IgD-negative memory B cell (primary cell): Measurements from ENCODE around the gene PRDM13. TPM values are rescaled to one million over a fixed set of nuclear protein-coding genes. Genes with fewer than 3 reads are reported as not detected.
A peak's percentile ranks its signal among the peaks of the same experiment; 100 is the strongest.
"Not testable (repeated sequence)": the region's sequence is repeated elsewhere in the genome, so short reads cannot be mapped to it uniquely, and the experiment has no call there.

Experiments
- H3K27ac Mint-ChIP-seq, 3 donors: one replicate each; pipeline ENCODE4 v1.8.0; 2020 to 2022; ENCODE audit warnings: mild to moderate bottlenecking in 3 of 3, mixed read lengths in 3 of 3, moderate library complexity in 1 of 3
- H3K27me3 Mint-ChIP-seq: one replicate; pipeline ENCODE4 v1.8.0; 2021; ENCODE audit warnings: mixed read lengths
- H3K36me3 Mint-ChIP-seq: one replicate; pipeline ENCODE4 v1.8.0; 2020; ENCODE audit warnings: mild to moderate bottlenecking, mixed read lengths
- H3K4me1 Mint-ChIP-seq, 3 donors: one replicate each; pipeline ENCODE4 v1.8.0; 2020 to 2022; ENCODE audit warnings: mixed read lengths in 3 of 3, mild to moderate bottlenecking in 1 of 3
- H3K4me3 Mint-ChIP-seq, 4 donors: one replicate each; pipeline ENCODE4 v1.8.0; 2020 to 2022; ENCODE audit warnings: mild to moderate bottlenecking in 4 of 4, mixed read lengths in 4 of 4, moderate library complexity in 3 of 4
- H3K9me3 Mint-ChIP-seq, 3 donors: one replicate each; pipeline ENCODE4 v1.8.0; 2020 to 2021; ENCODE audit warnings: mixed read lengths in 3 of 3, mild to moderate bottlenecking in 1 of 3
- polyA plus RNA-seq: library from polyadenylated mRNA; unstranded; fragments of 300-500 nt; fragmentation: Illumina TruSeq; gene quantifications from one replicate; pipeline ENCODE4 v1.2.3, GENCODE V29; 2021

The PRDM13 gene
- polyA plus RNA-seq, 1 donor from 2014 or later = not detected

DNA sequence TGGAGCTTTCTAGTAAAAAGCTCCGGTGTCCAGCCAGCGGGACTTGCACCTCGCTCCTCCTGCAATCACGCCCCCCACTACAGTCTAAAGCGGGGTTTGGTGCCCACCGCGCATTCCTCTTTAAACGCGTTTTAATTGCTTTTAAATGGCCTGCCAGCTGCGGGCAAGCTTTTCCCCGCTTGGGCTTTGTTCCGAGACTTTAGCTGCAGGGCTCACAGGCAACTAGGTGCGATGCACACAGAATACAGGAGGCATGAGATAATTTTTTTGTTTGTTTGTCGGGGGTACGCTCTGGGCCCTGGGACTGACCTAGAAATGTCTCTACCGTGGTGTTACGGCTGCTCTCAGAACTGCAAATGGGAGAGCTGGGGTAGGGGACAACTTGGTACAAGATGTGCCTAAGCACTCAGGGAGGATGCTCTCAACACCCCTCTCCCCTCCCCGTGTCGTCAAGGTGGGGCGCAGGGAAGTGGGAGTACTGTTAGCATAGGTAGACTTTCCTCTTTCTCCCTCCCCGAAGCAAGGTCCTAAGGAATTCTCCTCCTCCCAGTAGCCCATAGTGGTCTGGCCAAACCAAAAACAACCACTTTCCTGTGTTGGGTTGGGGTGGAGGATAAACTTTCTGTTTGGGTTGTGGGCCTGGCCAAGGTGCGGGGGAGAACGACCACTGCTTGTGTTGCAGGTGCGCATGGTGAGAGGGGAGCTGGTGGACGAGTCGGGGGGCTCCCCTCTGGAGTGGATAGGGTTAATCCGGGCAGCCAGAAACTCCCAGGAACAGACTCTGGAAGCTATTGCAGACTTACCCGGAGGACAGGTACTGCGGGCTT lies 1.6 kb downstream of the PRDM13 start:
- Mint-ChIP-seq H3K27me3 (peaks cover 79% of the 10 kb centered on the region), H3K4me3 (peak overlapping the region in 3 of 4 donors; percentile 12 to 68 (median 62)), H3K9me3 (peaks cover 0 to 7% (median 4%) of the 10 kb centered on the region in 3 donors), H3K36me3 (peaks cover 2% of the 10 kb centered on the region), H3K27ac (peak overlapping the region; percentile 67 to 91 (median 91)), H3K4me1 (peaks cover 5 to 34% (median 11%) of the 10 kb centered on the region in 3 donors)

GRCh38 chr6:99608886-99609482 lies 2.4 kb downstream of the PRDM13 start:
- H3K4me1 Mint-ChIP-seq = peaks cover 5 to 33% (median 11%) of the 10 kb centered on the region in 3 donors
- peaks cover 74% of the 10 kb centered on the region for H3K27me3 Mint-ChIP-seq
- H3K27ac Mint-ChIP-seq = peak overlapping the region; percentile 41 to 91 (median 69)
- H3K36me3 Mint-ChIP-seq = peaks cover 2% of the 10 kb centered on the region
- H3K9me3 Mint-ChIP-seq = peaks cover 0 to 7% (median 4%) of the 10 kb centered on the region in 3 donors
- H3K4me3 Mint-ChIP-seq = peak overlapping the region in 1 of 4 donors; percentile 57

DNA sequence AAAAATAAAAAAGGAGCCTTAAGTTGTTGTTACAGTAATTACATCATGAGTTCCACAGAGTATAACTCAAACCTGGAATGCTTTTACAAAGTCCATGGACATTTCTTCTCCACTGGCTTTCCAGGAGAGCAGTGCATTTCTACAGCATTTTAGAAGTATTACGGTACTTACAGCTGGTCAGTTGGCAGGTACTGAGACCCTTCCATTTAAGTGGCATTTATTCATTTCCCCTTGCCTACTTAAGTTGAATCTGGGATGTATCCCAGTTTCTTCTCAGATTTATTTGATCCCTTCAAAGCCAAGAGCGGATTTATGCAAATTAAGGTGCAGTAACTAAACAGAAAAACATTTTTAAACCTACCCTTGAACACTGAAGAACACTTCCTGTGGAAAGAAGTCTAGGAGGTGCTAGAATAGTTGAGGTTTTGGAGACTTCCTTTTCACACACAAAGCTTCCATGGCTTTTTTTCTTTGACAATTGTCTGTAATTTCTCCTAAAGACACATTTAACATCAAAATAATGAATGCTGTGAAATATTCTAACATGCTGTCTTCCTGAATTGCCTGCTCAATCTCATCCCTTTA lies 3.4 kb downstream of the PRDM13 start:
- Mint-ChIP-seq H3K4me3 (peak overlapping the region in 1 of 4 donors; percentile 81), H3K27ac (peak overlapping the region in 2 of 3 donors; percentile 45 to 88), H3K36me3 (peaks cover 2% of the 10 kb centered on the region), H3K27me3 (peaks cover 72% of the 10 kb centered on the region), H3K9me3 (peaks cover 0 to 7% (median 4%) of the 10 kb centered on the region in 3 donors), H3K4me1 (peaks cover 8 to 31% (median 15%) of the 10 kb centered on the region in 3 donors)

DNA sequence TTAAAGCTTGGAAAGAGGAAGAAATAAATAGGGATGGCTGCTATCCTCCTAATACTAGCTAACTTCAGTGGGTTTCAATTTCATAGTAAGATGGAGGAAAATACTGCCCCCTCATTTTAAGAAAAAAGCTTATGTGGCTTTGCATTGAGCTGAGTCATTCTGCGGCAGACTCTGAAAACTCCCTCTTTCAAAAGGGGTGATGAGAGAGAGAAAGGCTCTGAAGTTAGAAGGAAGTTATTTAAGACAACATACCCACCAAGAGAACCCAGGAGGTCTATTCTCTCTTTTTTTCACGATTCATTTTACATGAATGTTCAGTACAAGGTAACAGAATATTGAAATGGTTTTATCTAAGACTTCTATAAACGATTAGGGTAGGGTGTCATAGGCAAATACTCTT lies 4.5 kb downstream of the PRDM13 start:
- Mint-ChIP-seq H3K36me3 (peaks cover 2% of the 10 kb centered on the region), H3K4me1 (peaks cover 8 to 31% (median 16%) of the 10 kb centered on the region in 3 donors), H3K27me3 (peaks cover 64% of the 10 kb centered on the region), H3K27ac (peak overlapping the region in 2 of 3 donors; percentile 39 to 88), H3K4me3 (peak overlapping the region in 1 of 4 donors; percentile 81), H3K9me3 (peaks cover 0 to 6% (median 4%) of the 10 kb centered on the region in 3 donors)

GRCh38 chr6:99612551-99613408 lies 6.1 kb downstream of the PRDM13 start:
- Mint-ChIP-seq H3K27ac (peak overlapping the region; percentile 53 to 77 (median 70)), H3K27me3 (peaks cover 65% of the 10 kb centered on the region), H3K4me1 (peaks cover 8 to 32% (median 16%) of the 10 kb centered on the region in 3 donors), H3K4me3 (peak overlapping the region; percentile 23 to 81 (median 44)), H3K36me3 (no peaks in the 10 kb centered on the region), H3K9me3 (peaks cover 0 to 4% (median 4%) of the 10 kb centered on the region in 3 donors)

- H3K9me3 Mint-ChIP-seq = peaks cover 0 to 4% (median 4%) of the 10 kb centered on the region in 3 donors
- H3K27me3 Mint-ChIP-seq = peaks cover 62% of the 10 kb centered on the region
- no peak overlapping the region for H3K27ac Mint-ChIP-seq
- H3K36me3 Mint-ChIP-seq = no peaks in the 10 kb centered on the region
- peaks cover 8 to 29% (median 16%) of the 10 kb centered on the region in 3 donors for H3K4me1 Mint-ChIP-seq
- H3K4me3 Mint-ChIP-seq = peak overlapping the region in 1 of 4 donors; percentile 69
Observed at GRCh38 chr6:99613409-99613704, 6.7 kb downstream of the PRDM13 start.

- Mint-ChIP-seq H3K4me1 (peaks cover 8 to 28% (median 16%) of the 10 kb centered on the region in 3 donors), H3K27me3 (peaks cover 60% of the 10 kb centered on the region), H3K4me3 (peak overlapping the region; percentile 69 to 87 (median 81)), H3K36me3 (no peaks in the 10 kb centered on the region), H3K9me3 (peaks cover 0 to 4% (median 4%) of the 10 kb centered on the region in 3 donors), H3K27ac (peak overlapping the region in 2 of 3 donors; percentile 25 to 93)
Observed at GRCh38 chr6:99613705-99614429, 7.2 kb downstream of the PRDM13 start.

DNA sequence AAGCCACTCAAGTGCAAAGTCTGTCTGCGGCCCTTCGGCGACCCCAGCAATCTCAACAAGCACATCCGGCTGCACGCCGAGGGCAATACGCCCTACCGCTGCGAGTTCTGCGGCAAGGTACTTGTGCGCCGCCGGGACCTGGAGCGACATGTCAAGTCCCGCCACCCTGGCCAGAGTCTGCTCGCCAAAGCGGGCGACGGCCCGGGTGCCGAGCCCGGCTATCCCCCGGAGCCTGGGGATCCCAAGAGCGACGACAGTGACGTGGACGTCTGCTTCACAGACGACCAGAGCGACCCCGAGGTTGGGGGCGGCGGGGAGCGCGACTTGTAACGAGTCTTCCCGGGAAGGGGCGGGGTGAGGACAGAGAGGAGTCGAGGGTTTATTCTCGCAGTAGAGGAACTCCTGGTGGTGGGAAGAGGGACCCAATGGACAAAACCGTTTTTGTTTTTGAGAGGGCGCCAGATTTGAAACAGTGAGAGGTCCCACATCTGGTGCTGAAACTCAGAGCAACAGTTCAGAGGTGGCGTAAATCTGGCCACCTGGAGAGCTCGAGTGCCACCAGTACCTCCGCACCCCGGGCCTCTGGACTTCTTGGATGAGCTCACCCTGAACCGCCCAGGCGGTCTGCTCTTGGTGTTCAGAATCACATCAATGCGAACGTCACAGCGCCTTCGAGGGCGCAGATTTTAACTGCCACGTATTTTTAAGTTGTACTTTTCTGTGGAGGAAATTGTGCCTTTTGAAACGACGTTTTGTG lies 8.0 kb downstream of the PRDM13 start:
- H3K36me3 Mint-ChIP-seq = no peaks in the 10 kb centered on the region
- peaks cover 8 to 23% (median 16%) of the 10 kb centered on the region in 3 donors for H3K4me1 Mint-ChIP-seq
- H3K27me3 Mint-ChIP-seq = peaks cover 59% of the 10 kb centered on the region
- H3K4me3 Mint-ChIP-seq = peak overlapping the region; percentile 69 to 87 (median 81)
- H3K9me3 Mint-ChIP-seq = no peaks in the 10 kb centered on the region
- peak overlapping the region; percentile 39 to 93 (median 86) for H3K27ac Mint-ChIP-seq

- no peak overlapping the region for H3K27ac Mint-ChIP-seq
- H3K9me3 Mint-ChIP-seq = no peaks in the 10 kb centered on the region
- peaks cover 6 to 11% (median 8%) of the 10 kb centered on the region in 3 donors for H3K4me1 Mint-ChIP-seq
- H3K4me3 Mint-ChIP-seq = no peak overlapping the region
- H3K36me3 Mint-ChIP-seq = no peaks in the 10 kb centered on the region
- H3K27me3 Mint-ChIP-seq = peaks cover 55% of the 10 kb centered on the region
Observed at GRCh38 chr6:99617131-99617530, 10.5 kb downstream of the PRDM13 start.

DNA sequence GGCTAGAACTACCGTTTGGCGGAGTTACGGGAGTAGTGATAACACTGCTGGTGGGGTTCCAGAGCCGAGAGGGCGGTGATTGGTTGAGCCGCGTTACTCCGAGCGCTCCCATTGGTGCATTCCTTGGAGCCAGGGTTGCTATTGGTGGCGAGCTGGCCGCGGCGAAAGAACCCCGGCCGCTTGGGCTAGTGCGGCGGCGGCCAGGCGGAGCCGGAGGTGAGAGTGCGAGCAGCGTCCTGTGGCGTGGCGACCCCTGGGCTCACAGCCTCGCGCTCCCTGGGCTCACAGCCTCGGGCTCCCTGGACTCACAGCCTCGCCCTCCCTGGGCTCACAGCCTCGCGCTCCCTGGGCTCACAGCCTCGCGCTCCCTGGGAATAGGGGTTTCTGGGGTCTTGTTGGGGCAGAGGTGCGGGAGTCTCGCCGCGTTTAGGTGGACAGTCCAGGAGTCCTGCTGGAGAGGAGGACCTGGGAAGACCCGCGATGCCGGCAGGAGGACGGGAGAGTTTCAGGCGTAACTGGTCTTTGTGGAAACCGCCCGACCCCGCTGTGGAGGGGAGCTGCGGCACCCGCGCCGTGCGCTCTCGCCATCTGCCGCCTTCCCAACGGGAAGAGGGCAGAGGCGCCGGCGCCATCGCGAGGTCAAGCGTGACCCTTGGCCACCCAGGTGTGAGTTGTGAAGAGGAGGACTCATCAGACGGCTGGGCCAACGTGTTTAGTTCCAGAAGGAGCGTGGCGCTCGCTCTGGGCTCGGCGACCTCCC lies 12.2 kb downstream of the PRDM13 start:
- no peaks in the 10 kb centered on the region for H3K9me3 Mint-ChIP-seq
- H3K27me3 Mint-ChIP-seq = peaks cover 65% of the 10 kb centered on the region
- peaks cover 2 to 11% (median 8%) of the 10 kb centered on the region in 3 donors for H3K4me1 Mint-ChIP-seq
- H3K36me3 Mint-ChIP-seq = no peaks in the 10 kb centered on the region
- peak overlapping the region in 2 of 3 donors; percentile 44 to 90 for H3K27ac Mint-ChIP-seq
- no peak overlapping the region for H3K4me3 Mint-ChIP-seq

DNA sequence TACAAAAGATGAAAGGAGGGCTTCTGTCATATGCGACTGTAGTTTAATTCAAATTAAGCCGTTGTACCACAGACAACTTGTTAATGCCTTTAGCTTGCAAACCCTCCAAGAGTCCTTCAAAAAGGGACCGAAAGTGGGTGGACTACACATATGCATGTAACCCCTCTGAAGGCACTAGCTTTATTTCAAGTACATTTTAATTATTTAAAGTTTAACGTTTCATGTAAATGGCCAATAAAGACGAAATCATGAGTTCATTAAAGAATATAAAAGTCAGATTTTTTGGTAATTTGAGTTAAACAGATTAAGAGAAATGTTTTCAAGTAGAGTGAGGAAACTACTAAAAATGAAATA lies 12.8 kb downstream of the PRDM13 start:
- no peak overlapping the region for H3K27ac Mint-ChIP-seq
- H3K27me3 Mint-ChIP-seq = peaks cover 65% of the 10 kb centered on the region
- H3K4me1 Mint-ChIP-seq = peaks cover 2 to 11% (median 8%) of the 10 kb centered on the region in 3 donors
- no peak overlapping the region for H3K4me3 Mint-ChIP-seq
- H3K36me3 Mint-ChIP-seq = no peaks in the 10 kb centered on the region
- H3K9me3 Mint-ChIP-seq = no peaks in the 10 kb centered on the region

DNA sequence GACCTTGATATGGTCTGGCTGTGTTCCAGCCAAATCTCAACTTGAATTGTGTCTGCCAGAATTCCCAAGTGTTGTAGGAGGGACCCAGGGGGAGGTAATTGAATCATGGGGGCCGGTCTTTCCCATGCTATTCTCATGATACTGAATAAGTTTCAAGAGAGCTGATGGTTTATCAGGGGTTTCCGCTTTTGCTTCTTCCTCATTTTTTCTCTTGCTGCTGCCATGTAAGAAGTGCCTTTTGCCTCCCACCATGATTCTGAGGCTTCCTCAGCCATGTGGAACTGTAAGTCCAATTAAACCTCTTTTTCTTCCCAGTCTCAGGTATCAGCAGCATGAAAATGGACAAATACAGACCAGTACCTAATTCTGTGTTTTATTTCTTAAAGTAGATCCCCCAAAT lies 15.4 kb downstream of the PRDM13 start:
- not testable (repeated sequence) for H3K4me1 Mint-ChIP-seq, H3K9me3 Mint-ChIP-seq
- peaks cover 52% of the 10 kb centered on the region for H3K27me3 Mint-ChIP-seq

GRCh38 chr6:99629293-99629692 lies 22.7 kb downstream of the PRDM13 start:
- peaks cover 14% of the 10 kb centered on the region for H3K27me3 Mint-ChIP-seq

More for the DNA sequence above, 15.4 kb downstream of the PRDM13 start:
- not testable (repeated sequence) for H3K27ac Mint-ChIP-seq, H3K36me3 Mint-ChIP-seq, H3K4me3 Mint-ChIP-seq

More at GRCh38 chr6:99629293-99629692, 22.7 kb downstream of the PRDM13 start:
- Mint-ChIP-seq H3K36me3 (no peaks in the 10 kb centered on the region), H3K27ac (no peak overlapping the region), H3K9me3 (peaks cover 0 to 6% (median 0%) of the 10 kb centered on the region in 3 donors), H3K4me1 (no peaks in the 10 kb centered on the region), H3K4me3 (no peak overlapping the region)
